HCT116 (cell line): ENCODE results near the gene IKZF3. TPM values are rescaled to one million over a fixed set of nuclear protein-coding genes. Genes with fewer than 3 reads are reported as not detected.

ENCODE experiments used
- ATAC-seq: fragments of 200-7000 bp; cut with Tn5 transposase; 2 replicates; pipeline ENCODE4 v1.9.1; 2020; ENCODE audit warnings: mild to moderate bottlenecking, moderate library complexity
- BruUV-seq: library from RNA; stranded (reverse); fragments of 400-500 nt; replicated peaks from 2 replicates; lab custom pipeline; 2021; lab: Mats Ljungman, UMichigan
- CTCF ChIA-PET: fragments of 300-600 bp; sonication (Branson Sonifier 250); formaldehyde crosslinking; loops from one replicate; lab custom pipeline; 2021; ENCODE audit warnings: antibody characterized with exemption; lab: Charles Lee
- POLR2A ChIA-PET: fragments of 300-600, 350-600 bp; sonication (Branson Sonifier 250); formaldehyde crosslinking; loops from one replicate; lab custom pipeline; 2021; ENCODE audit warnings: antibody characterized with exemption; lab: Charles Lee
- RAD21 ChIA-PET, 2 experiments: fragments of 300-600 bp; sonication (Branson Sonifier 250); formaldehyde crosslinking; loops; one replicate each; lab custom pipeline; 2023; ENCODE audit warnings: low total read pairs in 2 of 2; ENCODE audit not compliant: uncharacterized antibody in 2 of 2, unreplicated experiment in 2 of 2, low non-redundant PET in 1 of 2; lab: Charles Lee
- DNase-seq: peaks from one replicate; pipeline ENCODE4 v3.0.0-alpha.2; 2010; ENCODE audit warnings: low read depth, low spot score
- H2AFZ ChIP-seq: fragments of 200-600 bp; shearing (Covaris generic), sonication (generic); 2 replicates; pipeline ENCODE4 v1.6.1; 2017; ENCODE audit warnings: low read depth, mixed run types, mixed read lengths, antibody characterized with exemption, low read length; ENCODE audit not compliant: poor library complexity, severe bottlenecking
- H3K27ac ChIP-seq: 2 replicates; pipeline ENCODE4 v1.5.1; 2012; ENCODE audit warnings: low read depth, low read length
- H3K27me3 ChIP-seq: fragments of 200-600 bp; sonication (generic); 2 replicates; pipeline ENCODE4 v1.6.1; 2016; ENCODE audit warnings: mixed run types, low read length, mixed read lengths; ENCODE audit not compliant: insufficient read depth
- H3K36me3 ChIP-seq, 2 experiments: fragments of 200-500 bp in 1 of 2; fragments of 200-600 bp in 1 of 2; sonication (Bioruptor generic) in 1 of 2; sonication (generic) in 1 of 2; 2 replicates each; pipeline versions ENCODE4 v1.5.1 to v1.6.1; 2014 to 2016; ENCODE audit warnings: low read length in 2 of 2, inconsistent platforms in 1 of 2, mixed read lengths in 1 of 2, mixed run types in 1 of 2; ENCODE audit not compliant: insufficient read depth in 2 of 2, control insufficient read depth in 1 of 2
- H3K4me1 ChIP-seq, 2 experiments: fragments of 200-600 bp in 1 of 2; sonication (generic) in 1 of 2; 2 replicates each; pipeline versions ENCODE4 v1.5.1 to v1.6.1; 2012 to 2017; ENCODE audit warnings: low read length in 2 of 2, inconsistent platforms in 1 of 2, mild to moderate bottlenecking in 1 of 2, mixed read lengths in 1 of 2, mixed run types in 1 of 2, moderate library complexity in 1 of 2; ENCODE audit not compliant: insufficient read depth in 2 of 2, control insufficient read depth in 1 of 2
- H3K4me2 ChIP-seq: fragments of 200-600 bp; sonication (generic); 2 replicates; pipeline ENCODE4 v1.6.1; 2017; ENCODE audit warnings: mixed run types, low read length, mixed read lengths
- H3K4me3 ChIP-seq, 2 experiments: fragments of 200-600 bp in 1 of 2; sonication (generic) in 1 of 2; replicated peaks in 1 of 2; 2 replicates each; pipeline ENCODE4 v1.5.1; 2011 to 2016; ENCODE audit warnings: low read length in 2 of 2, control low read depth in 1 of 2, low read depth in 1 of 2, mild to moderate bottlenecking in 1 of 2, mixed read lengths in 1 of 2, mixed run types in 1 of 2
- H3K79me2 ChIP-seq: fragments of 200-600 bp; sonication (generic); 2 replicates; pipeline ENCODE4 v1.6.1; 2017; ENCODE audit warnings: mild to moderate bottlenecking, mixed run types, low read length, moderate library complexity, mixed read lengths; ENCODE audit not compliant: insufficient read depth
- H3K9ac ChIP-seq: fragments of 200-600 bp; sonication (generic); 2 replicates; pipeline ENCODE4 v1.6.1; 2016; ENCODE audit warnings: low read length, mixed read lengths
- H3K9me2 ChIP-seq: fragments of 200-600 bp; sonication (generic), shearing (Covaris generic); 2 replicates; pipeline ENCODE4 v1.6.1; 2017; ENCODE audit warnings: mixed run types, mild to moderate bottlenecking, moderate library complexity; ENCODE audit not compliant: insufficient read depth
- H3K9me3 ChIP-seq, 2 experiments: fragments of 200-500 bp in 1 of 2; fragments of 200-600 bp in 1 of 2; sonication (Bioruptor generic) in 1 of 2; sonication (generic) in 1 of 2; 2 replicates each; pipeline ENCODE4 v1.6.1; 2014 to 2017; ENCODE audit warnings: low read length in 2 of 2, mixed read lengths in 2 of 2, inconsistent platforms in 1 of 2, low read depth in 1 of 2, mild to moderate bottlenecking in 1 of 2, mixed run types in 1 of 2, moderate library complexity in 1 of 2; ENCODE audit not compliant: control insufficient read depth in 1 of 2, insufficient read depth in 1 of 2
- H4K20me1 ChIP-seq: fragments of 200-600 bp; sonication (generic), shearing (Covaris generic); 2 replicates; pipeline ENCODE4 v1.6.1; 2017; ENCODE audit warnings: mixed run types, mild to moderate bottlenecking, moderate library complexity; ENCODE audit not compliant: insufficient read depth
- CEBPB ChIP-seq: IDR thresholded peaks from 2 replicates; pipeline ENCODE4 v1.6.1; 2012; ENCODE audit warnings: low read depth
- CTCF ChIP-seq, 3 experiments: fragments of 200-600 bp in 1 of 3; sonication (generic) in 1 of 3; IDR thresholded peaks in 2 of 3; conservative IDR thresholded peaks in 1 of 3; 2 replicates each; pipeline ENCODE4 v1.5.1; 2012 to 2017; ENCODE audit warnings: low read depth in 2 of 3, low read length in 2 of 3, antibody characterized with exemption in 1 of 3, borderline replicate concordance in 1 of 3, control low read depth in 1 of 3, mild to moderate bottlenecking in 1 of 3, mixed read lengths in 1 of 3, mixed run types in 1 of 3, moderate library complexity in 1 of 3; ENCODE audit not compliant: insufficient read depth in 1 of 3
- EGR1 ChIP-seq: IDR thresholded peaks from 2 replicates; pipeline ENCODE4 v1.6.1; 2012; ENCODE audit warnings: low read depth
- ELF1 ChIP-seq: IDR thresholded peaks from 2 replicates; pipeline ENCODE4 v1.6.1; 2012; ENCODE audit warnings: low read depth, borderline replicate concordance
- FOSL1 ChIP-seq: IDR thresholded peaks from 2 replicates; pipeline ENCODE4 v1.6.1; 2012; ENCODE audit warnings: low read depth
- POLR2A ChIP-seq: IDR thresholded peaks from 2 replicates; pipeline ENCODE4 v1.7.0; 2011; ENCODE audit warnings: borderline replicate concordance; ENCODE audit not compliant: insufficient read depth, insufficient read length; ENCODE audit errors: extremely low read depth
- POLR2AphosphoS5 ChIP-seq: IDR thresholded peaks from 2 replicates; pipeline ENCODE4 v1.6.1; 2011; ENCODE audit warnings: mild to moderate bottlenecking, low read depth, low read length, moderate library complexity
- SP1 ChIP-seq: IDR thresholded peaks from 2 replicates; pipeline ENCODE4 v1.6.1; 2012; ENCODE audit warnings: low read depth
- SRF ChIP-seq: IDR thresholded peaks from 2 replicates; pipeline ENCODE4 v1.6.1; 2012; ENCODE audit warnings: low read depth
- YY1 ChIP-seq: IDR thresholded peaks from 2 replicates; pipeline ENCODE4 v1.6.1; 2011; ENCODE audit warnings: low read length, low read depth, moderate library complexity, mild to moderate bottlenecking; ENCODE audit not compliant: insufficient replicate concordance; ENCODE audit errors: extremely low read depth
- ZFX ChIP-seq: fragments of 450-650 bp; IDR thresholded peaks from 2 replicates; pipeline ENCODE4 v1.6.1; 2017
- intact Hi-C: fragments of 100-400 bp; cut with micrococcal nuclease; formaldehyde crosslinking; loops from 2 replicates; pipeline ENCODE4 v1.10.0; 2022
- total RNA-seq: library from RNA; stranded (reverse); gene quantifications from one replicate; pipeline ENCODE4 v1.2.1, GENCODE V29; 2021; ENCODE audit not compliant: unreplicated experiment

Gene IKZF3
- total RNA-seq, 1 experiment from 2014 or later: 0.30 TPM

GRCh38 chr17:39834017-39834416 is 30.1 kb downstream of the IKZF3 start (continued):
- TF ChIP-seq YY1: no peak

GRCh38 chr17:39831588-39831987 is 32.5 kb downstream of the IKZF3 start:
- Histone ChIP-seq H4K20me1 (no peaks in the 10 kb centered on the region), H3K4me3 (no peak overlapping the region), H3K27me3 (no peaks in the 10 kb centered on the region), H3K27ac (no peak overlapping the region), H3K36me3 (no peaks in the 10 kb centered on the region), H3K9ac (no peak overlapping the region), H2AFZ (peak overlapping the region; percentile 67), H3K9me2 (no peaks in the 10 kb centered on the region), H3K4me1 (no peaks in the 10 kb centered on the region), H3K79me2 (no peaks in the 10 kb centered on the region), H3K4me2 (no peak overlapping the region), H3K9me3 (no peaks in the 10 kb centered on the region)
- ChIA-PET CTCF (no interaction called here), POLR2A (no interaction called here), RAD21 (no interaction called here)
- BruUV-seq: no TSS peak
- no peak for DNase-seq
- no peak for TF ChIP-seq ZFX
- TF ChIP-seq POLR2AphosphoS5: no peak
- no peak for TF ChIP-seq SRF
- TF ChIP-seq SP1: no peak
- TF ChIP-seq CEBPB: no peak
- no peak for TF ChIP-seq POLR2A
- TF ChIP-seq FOSL1: no peak
- no peak for TF ChIP-seq ELF1
- no peak for TF ChIP-seq CTCF (IDR thresholded peaks at IDR 0.05 in 2 of 3, conservative IDR thresholded peaks at IDR 0.05 in 1 of 3; ENCODE audit: borderline replicate concordance in 1 of 3, insufficient read depth in 1 of 3, low read depth in 2 of 3, low read length in 2 of 3)
- TF ChIP-seq EGR1: no peak
- no peak for ATAC-seq
- intact Hi-C loops: no loop called here
